Breast epithelium (tissue), 3 donors: Measurements from ENCODE around the gene HGD.

Experiments
- POLR2AphosphoS5 ChIP-seq, 3 donors: sonication (generic); formaldehyde crosslinking; IDR thresholded peaks; one replicate each; pipeline ENCODE4 v1.6.1; 2017; ENCODE audit warnings: antibody characterized with exemption in 3 of 3
- TF ChIP-seq, protein P1 (sequence below), 3 donors: fragments of 450-650 bp; IDR thresholded peaks; one replicate each; pipeline ENCODE4 v1.5.1; 2016 to 2017; ENCODE audit warnings: antibody characterized with exemption in 3 of 3, mild to moderate bottlenecking in 3 of 3, moderate library complexity in 3 of 3

DNA sequence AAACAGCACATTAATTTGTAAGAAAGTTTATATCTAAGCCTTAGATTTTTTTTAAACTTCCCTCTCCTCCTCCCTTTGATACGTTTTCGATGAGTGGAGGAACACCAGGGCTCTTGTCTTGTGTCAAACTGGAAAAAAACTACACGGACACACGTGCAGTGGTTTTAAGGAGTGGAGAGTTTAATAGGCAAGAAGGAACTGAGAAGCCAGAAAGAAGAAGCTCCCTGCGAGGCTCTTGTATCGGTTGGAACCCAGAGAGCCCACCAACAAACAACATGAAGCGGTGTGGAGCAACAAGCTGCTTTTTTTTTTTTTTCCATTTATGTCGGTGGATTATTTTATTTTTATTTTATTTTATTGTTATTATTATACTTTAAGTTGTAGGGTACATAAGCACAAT is 67.3 kb downstream of the HGD start:
- TF ChIP-seq, protein P1, sequence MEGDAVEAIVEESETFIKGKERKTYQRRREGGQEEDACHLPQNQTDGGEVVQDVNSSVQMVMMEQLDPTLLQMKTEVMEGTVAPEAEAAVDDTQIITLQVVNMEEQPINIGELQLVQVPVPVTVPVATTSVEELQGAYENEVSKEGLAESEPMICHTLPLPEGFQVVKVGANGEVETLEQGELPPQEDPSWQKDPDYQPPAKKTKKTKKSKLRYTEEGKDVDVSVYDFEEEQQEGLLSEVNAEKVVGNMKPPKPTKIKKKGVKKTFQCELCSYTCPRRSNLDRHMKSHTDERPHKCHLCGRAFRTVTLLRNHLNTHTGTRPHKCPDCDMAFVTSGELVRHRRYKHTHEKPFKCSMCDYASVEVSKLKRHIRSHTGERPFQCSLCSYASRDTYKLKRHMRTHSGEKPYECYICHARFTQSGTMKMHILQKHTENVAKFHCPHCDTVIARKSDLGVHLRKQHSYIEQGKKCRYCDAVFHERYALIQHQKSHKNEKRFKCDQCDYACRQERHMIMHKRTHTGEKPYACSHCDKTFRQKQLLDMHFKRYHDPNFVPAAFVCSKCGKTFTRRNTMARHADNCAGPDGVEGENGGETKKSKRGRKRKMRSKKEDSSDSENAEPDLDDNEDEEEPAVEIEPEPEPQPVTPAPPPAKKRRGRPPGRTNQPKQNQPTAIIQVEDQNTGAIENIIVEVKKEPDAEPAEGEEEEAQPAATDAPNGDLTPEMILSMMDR (IDR thresholded peaks at IDR 0.05), result no peak
- TF ChIP-seq POLR2AphosphoS5 (IDR thresholded peaks at IDR 0.05), result no peak
